PC-3 (cell line): Measurements from ENCODE around the gene SLMAP.

Source experiments
- CTCF ChIP-seq: fragments of 300-600 bp; sonication (generic); conservative IDR thresholded peaks from 2 replicates; pipeline ENCODE4 v1.5.1; 2017; ENCODE audit warnings: antibody characterized with exemption, low read depth, mild to moderate bottlenecking, low read length
- EZH2 ChIP-seq: fragments of 300-600 bp; sonication (generic); IDR thresholded peaks from one replicate; pipeline ENCODE4 v1.6.1; 2017; ENCODE audit warnings: antibody characterized with exemption, mild to moderate bottlenecking, low read length; ENCODE audit not compliant: unreplicated experiment

DNA sequence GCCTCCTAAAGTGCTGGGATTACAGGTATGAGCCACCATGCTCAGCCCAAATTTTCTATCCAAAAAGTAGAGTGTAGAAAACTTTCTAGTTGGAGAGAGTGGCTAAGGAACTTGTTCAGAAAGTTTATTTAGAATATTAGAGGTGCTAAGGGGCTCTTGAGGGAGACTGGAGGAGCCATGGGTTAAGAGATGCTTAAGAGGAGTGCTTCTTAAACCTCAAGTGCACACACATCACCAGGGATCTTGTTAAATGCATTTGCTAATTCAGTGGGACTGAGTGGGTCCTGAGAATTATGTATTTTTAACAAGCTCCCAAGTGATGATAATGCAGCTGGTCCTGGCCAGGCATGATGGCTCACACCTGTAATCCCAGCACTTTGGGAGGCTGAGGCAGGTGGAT, 29.7 kb upstream of the SLMAP start:
- no peak for TF ChIP-seq CTCF
- TF ChIP-seq EZH2, result no peak
